Measurements from ENCODE around the gene MOB2.

GRCh38 chr11:1442163-1442562 lies 44.4 kb downstream of the MOB2 start:
- TF ChIP-seq CTCF (IDR thresholded peaks at IDR 0.05) (no peak), POLR2A (IDR thresholded peaks at IDR 0.05) (no peak), EP300 (IDR thresholded peaks at IDR 0.05) (no peak)

All from gastroesophageal sphincter (tissue), 3 donors.